ENCODE measurements around the gene IRGC. TPM values are rescaled to one million over a fixed set of nuclear protein-coding genes. Genes with fewer than 3 reads are reported as not detected.

Gene IRGC, protein sequence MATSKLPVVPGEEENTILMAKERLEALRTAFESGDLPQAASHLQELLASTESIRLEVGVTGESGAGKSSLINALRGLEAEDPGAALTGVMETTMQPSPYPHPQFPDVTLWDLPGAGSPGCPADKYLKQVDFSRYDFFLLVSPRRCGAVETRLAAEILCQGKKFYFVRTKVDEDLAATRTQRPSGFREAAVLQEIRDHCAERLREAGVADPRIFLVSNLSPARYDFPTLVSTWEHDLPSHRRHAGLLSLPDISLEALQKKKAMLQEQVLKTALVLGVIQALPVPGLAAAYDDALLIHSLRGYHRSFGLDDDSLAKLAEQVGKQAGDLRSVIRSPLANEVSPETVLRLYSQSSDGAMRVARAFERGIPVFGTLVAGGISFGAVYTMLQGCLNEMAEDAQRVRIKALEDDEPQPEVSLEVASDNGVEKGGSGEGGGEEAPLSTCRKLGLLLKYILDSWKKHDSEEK
- not detected in 2 replicates for total RNA-seq

DNA sequence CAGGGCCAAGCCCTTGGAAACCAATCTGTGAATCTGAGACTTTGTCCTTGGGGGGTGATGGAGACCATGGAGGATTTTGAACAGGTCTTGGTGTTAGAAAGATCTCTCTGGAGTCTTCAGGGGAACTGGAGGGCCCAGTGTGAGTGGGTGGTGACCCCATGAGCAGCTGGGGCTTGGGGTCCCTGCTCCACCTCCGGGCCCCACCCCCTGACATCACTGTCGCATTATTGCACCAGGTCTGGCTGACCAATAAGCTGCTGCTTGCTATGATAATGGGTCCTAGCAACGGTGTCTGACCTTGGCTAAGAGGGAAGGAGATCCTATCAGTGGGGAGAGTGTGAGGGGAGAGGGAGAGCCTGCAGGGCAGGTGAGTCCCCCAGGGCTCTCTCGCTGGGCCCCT is at the start of gene IRGC:
Gene IRGC (plus strand): TSS at position 301 of the 400 bp plus-strand sequence. CDS start 2,483 bp downstream, outside the sequence.

GRCh38 chr19:43754503-43755255 is 38.8 kb downstream of the IRGC start, which contains the start of gene SMG9:
TSS of gene SMG9 (minus strand) at chr19:43754962. CDS start at chr19:43750741, 4,221 bp downstream.

Other genes with a start within 250 kb of the IRGC start
- gene PHLDB3, start 211.3 kb upstream of the IRGC start, total RNA-seq: 6.2 and 36.8 TPM in 2 replicates
- gene ETHE1, start 188.9 kb upstream of the IRGC start, total RNA-seq: 79.2 and 94.7 TPM in 2 replicates
- 0.06 and 0.16 TPM in 2 replicates for gene ZNF575, start 182.9 kb upstream of the IRGC start, total RNA-seq
- 12.1 and 13.0 TPM in 2 replicates for gene XRCC1, start 140.5 kb upstream of the IRGC start, total RNA-seq
- 0.16 and 2.8 TPM in 2 replicates for gene PINLYP, start 140.3 kb upstream of the IRGC start, total RNA-seq
- gene IRGQ, start 119.9 kb upstream of the IRGC start, total RNA-seq: 16.0 and 53.0 TPM in 2 replicates
- 7.8 and 9.6 TPM in 2 replicates for gene ZNF576, start 119.5 kb upstream of the IRGC start, total RNA-seq
- gene SRRM5, start 104.0 kb upstream of the IRGC start, total RNA-seq: 0.06 TPM in 1 of 2 replicates, not detected in the other
- 36.1 and 37.7 TPM in 2 replicates for gene ZNF428, start 96.4 kb upstream of the IRGC start, total RNA-seq
- 1.5 and 36.1 TPM in 2 replicates for gene CADM4, start 76.2 kb upstream of the IRGC start, total RNA-seq
- 27.5 and 33.2 TPM in 2 replicates for gene PLAUR, start 45.9 kb upstream of the IRGC start, total RNA-seq
- gene SMG9, start 38.9 kb downstream of the IRGC start, total RNA-seq: 8.4 and 15.9 TPM in 2 replicates
- gene KCNN4, start 64.9 kb downstream of the IRGC start, total RNA-seq: 0.38 and 0.65 TPM in 2 replicates
- gene LYPD5, start 86.4 kb downstream of the IRGC start, total RNA-seq: 0.19 and 0.32 TPM in 2 replicates
- gene ZNF283, start 111.2 kb downstream of the IRGC start, total RNA-seq: 5.0 and 12.3 TPM in 2 replicates
- gene ZNF404, start 167.9 kb downstream of the IRGC start, total RNA-seq: 0.16 and 0.69 TPM in 2 replicates
- 11.5 and 19.4 TPM in 2 replicates for gene ZNF45, start 219.2 kb downstream of the IRGC start, total RNA-seq
- 3.2 and 8.1 TPM in 2 replicates for gene ZNF221, start 235.2 kb downstream of the IRGC start, total RNA-seq

All from bladder microvascular endothelial cell (primary cell).